ENCODE results near the gene APBB2.
"Not testable (repeated sequence)": the region's sequence is repeated elsewhere in the genome, so short reads cannot be mapped to it uniquely, and the experiment has no call there.

Gene APBB2

GRCh38 chr4:41050880-41051775 lies 163.2 kb downstream of the APBB2 start:
- DNase-seq (ENCODE audit: low read depth, low spot score), result no peak
- H3K4me3 ChIP-seq (ENCODE audit: low read length), result no peak overlapping the region

GRCh38 chr4:41050116-41050515 lies 164.2 kb downstream of the APBB2 start:
- H3K4me3 ChIP-seq (ENCODE audit: low read length), result no peak overlapping the region
- DNase-seq (ENCODE audit: low read depth, low spot score), result no peak

- DNase-seq (ENCODE audit: low read depth, low spot score); H3K4me3 ChIP-seq (ENCODE audit: low read length): not testable (repeated sequence)
Measured at GRCh38 chr4:41049176-41049575, 165.2 kb downstream of the APBB2 start.

GRCh38 chr4:41044791-41045190 lies 169.6 kb downstream of the APBB2 start:
- DNase-seq (ENCODE audit: low read depth, low spot score), result no peak
- no peak overlapping the region for H3K4me3 ChIP-seq (ENCODE audit: low read length)

- no peak overlapping the region for H3K4me3 ChIP-seq (ENCODE audit: low read length)
Measured at GRCh38 chr4:41044165-41044564, 170.2 kb downstream of the APBB2 start.

GRCh38 chr4:41043465-41043864 lies 170.9 kb downstream of the APBB2 start:
- H3K4me3 ChIP-seq (ENCODE audit: low read length), result no peak overlapping the region
- DNase-seq (ENCODE audit: low read depth, low spot score), result no peak

More at GRCh38 chr4:41044165-41044564, 170.2 kb downstream of the APBB2 start:
- no peak for DNase-seq (ENCODE audit: low read depth, low spot score)

GRCh38 chr4:41041551-41041950 lies 172.8 kb downstream of the APBB2 start:
- no peak for DNase-seq (ENCODE audit: low read depth, low spot score)
- no peak overlapping the region for H3K4me3 ChIP-seq (ENCODE audit: low read length)

- no peak overlapping the region for H3K4me3 ChIP-seq (ENCODE audit: low read length)
- no peak for DNase-seq (ENCODE audit: low read depth, low spot score)
Measured at GRCh38 chr4:41039317-41039716, 175.0 kb downstream of the APBB2 start.

- DNase-seq (ENCODE audit: low read depth, low spot score), result no peak
- H3K4me3 ChIP-seq (ENCODE audit: low read length), result no peak overlapping the region
Measured at GRCh38 chr4:41038304-41038703, 176.0 kb downstream of the APBB2 start.

- H3K4me3 ChIP-seq (ENCODE audit: low read length), result no peak overlapping the region
- DNase-seq (ENCODE audit: low read depth, low spot score), result no peak
Measured at GRCh38 chr4:41029098-41029497, 185.2 kb downstream of the APBB2 start.

- no peak for DNase-seq (ENCODE audit: low read depth, low spot score)
- no peak overlapping the region for H3K4me3 ChIP-seq (ENCODE audit: low read length)
Measured at GRCh38 chr4:41028392-41029076, 185.8 kb downstream of the APBB2 start.

GRCh38 chr4:41026971-41027370 lies 187.4 kb downstream of the APBB2 start:
- no peak for DNase-seq (ENCODE audit: low read depth, low spot score)
- no peak overlapping the region for H3K4me3 ChIP-seq (ENCODE audit: low read length)

GRCh38 chr4:41025824-41026223 lies 188.5 kb downstream of the APBB2 start:
- DNase-seq (ENCODE audit: low read depth, low spot score), result no peak
- no peak overlapping the region for H3K4me3 ChIP-seq (ENCODE audit: low read length)

- no peak overlapping the region for H3K4me3 ChIP-seq (ENCODE audit: low read length)
- peak; percentile 5 for DNase-seq (ENCODE audit: low read depth, low spot score)
Measured at GRCh38 chr4:41024556-41025491, 189.5 kb downstream of the APBB2 start.

GRCh38 chr4:41022116-41022515 lies 192.2 kb downstream of the APBB2 start:
- no peak overlapping the region for H3K4me3 ChIP-seq (ENCODE audit: low read length)
- DNase-seq (ENCODE audit: low read depth, low spot score), result no peak

GRCh38 chr4:41015016-41015675 lies 199.2 kb downstream of the APBB2 start:
- no peak for DNase-seq (ENCODE audit: low read depth, low spot score)
- H3K4me3 ChIP-seq (ENCODE audit: low read length), result no peak overlapping the region

GRCh38 chr4:41014158-41014557 lies 200.2 kb downstream of the APBB2 start:
- no peak overlapping the region for H3K4me3 ChIP-seq (ENCODE audit: low read length)
- DNase-seq (ENCODE audit: low read depth, low spot score), result no peak

- H3K4me3 ChIP-seq (ENCODE audit: low read length), result no peak overlapping the region
- no peak for DNase-seq (ENCODE audit: low read depth, low spot score)
Measured at GRCh38 chr4:41013746-41014145, 200.6 kb downstream of the APBB2 start.

- H3K4me3 ChIP-seq (ENCODE audit: low read length), result no peak overlapping the region
- no peak for DNase-seq (ENCODE audit: low read depth, low spot score)
Measured at GRCh38 chr4:41012911-41013310, 201.4 kb downstream of the APBB2 start.

Data from Jurkat, Clone E6-1 (cell line).